Endothelial cell of umbilical vein (primary cell): Measurements from ENCODE around the gene MCC. TPM values are rescaled to one million over a fixed set of nuclear protein-coding genes. Genes with fewer than 3 reads are reported as not detected.

Source experiments
- BruUV-seq: library from RNA; stranded (reverse); fragments of 400-500 nt; replicated peaks from 2 replicates; lab custom pipeline; 2021; lab: Mats Ljungman, UMichigan
- CTCF ChIA-PET: fragments of 300-600, 350-600 bp; sonication (Branson Sonifier 250); formaldehyde crosslinking; loops from one replicate; lab custom pipeline; 2021; ENCODE audit warnings: antibody characterized with exemption, inconsistent platforms; lab: Charles Lee
- POLR2A ChIA-PET: fragments of 300-600, 350-600 bp; sonication (Branson Sonifier 250); formaldehyde crosslinking; loops from one replicate; lab custom pipeline; 2021; ENCODE audit warnings: antibody characterized with exemption, inconsistent platforms; lab: Charles Lee
- DNase-seq: peaks from one replicate; pipeline ENCODE4 v3.0.0-alpha.2; 2011; ENCODE audit warnings: low read depth, low spot score
- FAIRE-seq: peaks from 2 replicates; lab custom pipeline; 2011; peaks lifted over from hg19 to GRCh38; lab: Jason Lieb, UNC
- H2AFZ ChIP-seq: 2 replicates; pipeline ENCODE4 v1.6.0; 2012; ENCODE audit warnings: low read depth, low read length, control low read depth, inconsistent platforms
- H3K27ac ChIP-seq: 2 replicates; pipeline ENCODE4 v1.5.1; 2011; ENCODE audit warnings: low read depth, mild to moderate bottlenecking, control low read depth, low read length, moderate library complexity; ENCODE audit not compliant: insufficient read depth
- H3K27me3 ChIP-seq, 2 experiments: 2 replicates each; pipeline versions ENCODE4 v1.6.0 to v1.6.1; 2011; ENCODE audit warnings: low read length in 2 of 2, mixed read lengths in 1 of 2; ENCODE audit not compliant: control insufficient read depth in 2 of 2, insufficient read depth in 2 of 2
- H3K36me3 ChIP-seq, 2 experiments: 2 replicates in 1 of 2; 3 replicates in 1 of 2; pipeline ENCODE4 v1.5.1; 2011; ENCODE audit warnings: low read length in 2 of 2, mild to moderate bottlenecking in 1 of 2, moderate library complexity in 1 of 2; ENCODE audit not compliant: control insufficient read depth in 2 of 2, insufficient read depth in 2 of 2; ENCODE audit errors: extremely low read depth in 1 of 2
- H3K4me1 ChIP-seq: 3 replicates; pipeline ENCODE4 v1.5.1; 2011; ENCODE audit warnings: mild to moderate bottlenecking, low read length; ENCODE audit not compliant: control insufficient read depth, insufficient read depth; ENCODE audit errors: extremely low read depth
- H3K4me2 ChIP-seq: 2 replicates; pipeline ENCODE4 v1.6.1; 2011; ENCODE audit warnings: low read length, control low read depth, mixed read lengths; ENCODE audit not compliant: insufficient read depth
- H3K4me3 ChIP-seq, 3 experiments: fragments of 200-600 bp in 1 of 3; sonication (generic), shearing (Covaris generic) in 1 of 3; replicated peaks in 1 of 3; 2 replicates each; pipeline ENCODE4 v1.5.1; 2011 to 2016; ENCODE audit warnings: control low read depth in 3 of 3, low read length in 3 of 3, mild to moderate bottlenecking in 2 of 3, inconsistent platforms in 1 of 3, low read depth in 1 of 3, moderate library complexity in 1 of 3; ENCODE audit not compliant: insufficient read depth in 1 of 3
- H3K79me2 ChIP-seq: 2 replicates; pipeline ENCODE4 v1.6.0; 2012; ENCODE audit warnings: low read length, inconsistent platforms; ENCODE audit not compliant: control insufficient read depth, insufficient read depth
- H3K9ac ChIP-seq: replicated peaks from 2 replicates; pipeline ENCODE3; 2011; ENCODE audit warnings: low read length, control low read depth; ENCODE audit not compliant: insufficient read depth; ENCODE audit errors: extremely low read depth
- H3K9me1 ChIP-seq: replicated peaks from 3 replicates; pipeline ENCODE4 v1.6.0; 2011; ENCODE audit warnings: mild to moderate bottlenecking, low read length; ENCODE audit not compliant: control insufficient read depth, insufficient read depth; ENCODE audit errors: extremely low read depth
- H3K9me3 ChIP-seq: replicated peaks from 2 replicates; pipeline ENCODE4 v1.5.1; 2012; ENCODE audit warnings: low read length, inconsistent platforms; ENCODE audit not compliant: control insufficient read depth, insufficient read depth
- H4K20me1 ChIP-seq: replicated peaks from 2 replicates; pipeline ENCODE3; 2011; ENCODE audit warnings: mild to moderate bottlenecking, low read length; ENCODE audit not compliant: control insufficient read depth, insufficient read depth; ENCODE audit errors: extremely low read depth
- EZH2 ChIP-seq: IDR thresholded peaks from 2 replicates; pipeline ENCODE4 v1.6.1; 2012; ENCODE audit warnings: borderline replicate concordance, low read depth, mild to moderate bottlenecking, moderate library complexity, low read length, inconsistent platforms; ENCODE audit not compliant: severe bottlenecking
- FOS ChIP-seq: IDR thresholded peaks from 2 replicates; pipeline ENCODE4 v1.6.1; 2011; ENCODE audit warnings: mild to moderate bottlenecking, low read length, moderate library complexity, borderline replicate concordance; ENCODE audit not compliant: insufficient read depth
- GATA2 ChIP-seq: IDR thresholded peaks from 2 replicates; pipeline ENCODE4 v1.7.0; 2011; ENCODE audit warnings: low read depth, mild to moderate bottlenecking, moderate library complexity, mixed read lengths, low read length; ENCODE audit not compliant: insufficient read length, insufficient read depth
- JUN ChIP-seq: IDR thresholded peaks from 2 replicates; pipeline ENCODE4 v1.6.1; 2011; ENCODE audit warnings: borderline replicate concordance, low read depth; ENCODE audit not compliant: insufficient read length, insufficient read depth
- MYC ChIP-seq: IDR thresholded peaks from one replicate; pipeline ENCODE4 v1.6.1; 2011; ENCODE audit warnings: mild to moderate bottlenecking, low read depth, low read length
- POLR2A ChIP-seq: IDR thresholded peaks from 2 replicates; pipeline ENCODE4 v1.6.1; 2012; ENCODE audit warnings: low read depth, mild to moderate bottlenecking, control low read depth, low read length
- dilution Hi-C: fragments of 300-500 bp; cut with MboI; formaldehyde crosslinking; loops from one replicate; pipeline ENCODE4 v1.15.0; 2019; ENCODE audit warnings: low sequenced_read_pairs; ENCODE audit not compliant: extremely low pct_ligation_motif_present
- intact Hi-C: fragments of 100-400 bp; cut with micrococcal nuclease; formaldehyde crosslinking; loops from one replicate; pipeline ENCODE4 v1.10.0; 2022
- polyA plus RNA-seq, 4 experiments: library from polyadenylated mRNA; depleted of rRNA in 3 of 4; stranded (reverse) in 3 of 4; unstranded in 1 of 4; fragments of >200 nt; gene quantifications; 2 replicates each; pipeline versions ENCODE4 v1.2.1 to v1.2.3, GENCODE V29; 2011 to 2012; ENCODE audit warnings: missing spikeins in 1 of 4
- total RNA-seq: library from RNA; stranded (reverse); gene quantifications from 2 replicates; pipeline ENCODE4 v1.2.3, GENCODE V29; 2021
- TF ChIP-seq, protein P1 (sequence below): IDR thresholded peaks from 2 replicates; pipeline ENCODE4 v1.6.1; 2011; ENCODE audit not compliant: insufficient read depth, insufficient read length
- TF ChIP-seq, protein P2 (sequence below), 2 donors: IDR thresholded peaks; 1 replicate in 1 of 2; 2 replicates in 1 of 2; pipeline ENCODE4 v1.5.1; 2011; ENCODE audit warnings: low read length in 2 of 2, mild to moderate bottlenecking in 2 of 2, moderate library complexity in 2 of 2, control low read depth in 1 of 2, inconsistent platforms in 1 of 2, low read depth in 1 of 2; ENCODE audit not compliant: insufficient read depth in 1 of 2; ENCODE audit errors: extremely low read depth in 1 of 2

The MCC gene
- total and polyA plus RNA-seq, 2 donors (not counting 3 experiments of a cell fraction or from before 2014, with no cell fraction given) = 6.9 to 27.5 TPM

GRCh38 chr5:113518884-113519283 is 30.6 kb upstream of the MCC start:
- ChIA-PET POLR2A (no interaction called here), CTCF (no interaction called here)
- peaks cover 0 to 6% of the 10 kb centered on the region in 2 experiments for H3K36me3 ChIP-seq
- intact Hi-C loops = loop anchor here (10.0 kb wide), 1 partner anchor 284 kb away; no protein-coding TSS in a partner anchor
- H3K4me2 ChIP-seq = no peak overlapping the region
- no peak overlapping the region for H3K4me3 ChIP-seq
- no peaks in the 10 kb centered on the region for H3K9me1 ChIP-seq
- BruUV-seq = no TSS peak
- no peak overlapping the region for H3K9ac ChIP-seq
- dilution Hi-C loops = no loop called here
- TF ChIP-seq GATA2 (no peak), JUN (no peak), FOS (no peak), EZH2 (no peak), MYC (no peak), POLR2A (no peak)
- TF ChIP-seq, protein P1, sequence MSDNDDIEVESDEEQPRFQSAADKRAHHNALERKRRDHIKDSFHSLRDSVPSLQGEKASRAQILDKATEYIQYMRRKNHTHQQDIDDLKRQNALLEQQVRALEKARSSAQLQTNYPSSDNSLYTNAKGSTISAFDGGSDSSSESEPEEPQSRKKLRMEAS = no peak
- TF ChIP-seq, protein P2, sequence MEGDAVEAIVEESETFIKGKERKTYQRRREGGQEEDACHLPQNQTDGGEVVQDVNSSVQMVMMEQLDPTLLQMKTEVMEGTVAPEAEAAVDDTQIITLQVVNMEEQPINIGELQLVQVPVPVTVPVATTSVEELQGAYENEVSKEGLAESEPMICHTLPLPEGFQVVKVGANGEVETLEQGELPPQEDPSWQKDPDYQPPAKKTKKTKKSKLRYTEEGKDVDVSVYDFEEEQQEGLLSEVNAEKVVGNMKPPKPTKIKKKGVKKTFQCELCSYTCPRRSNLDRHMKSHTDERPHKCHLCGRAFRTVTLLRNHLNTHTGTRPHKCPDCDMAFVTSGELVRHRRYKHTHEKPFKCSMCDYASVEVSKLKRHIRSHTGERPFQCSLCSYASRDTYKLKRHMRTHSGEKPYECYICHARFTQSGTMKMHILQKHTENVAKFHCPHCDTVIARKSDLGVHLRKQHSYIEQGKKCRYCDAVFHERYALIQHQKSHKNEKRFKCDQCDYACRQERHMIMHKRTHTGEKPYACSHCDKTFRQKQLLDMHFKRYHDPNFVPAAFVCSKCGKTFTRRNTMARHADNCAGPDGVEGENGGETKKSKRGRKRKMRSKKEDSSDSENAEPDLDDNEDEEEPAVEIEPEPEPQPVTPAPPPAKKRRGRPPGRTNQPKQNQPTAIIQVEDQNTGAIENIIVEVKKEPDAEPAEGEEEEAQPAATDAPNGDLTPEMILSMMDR (IDR thresholded peaks at IDR 0.05; ENCODE audit: extremely low read depth in 1 of 2, insufficient read depth in 1 of 2, low read depth in 1 of 2, low read length in 2 of 2) = no peak
- H2AFZ ChIP-seq = no peak overlapping the region
- peaks cover 39% of the 10 kb centered on the region for H3K79me2 ChIP-seq
- no peaks in the 10 kb centered on the region for H3K9me3 ChIP-seq
- H3K4me1 ChIP-seq = peaks cover 15% of the 10 kb centered on the region
- H3K27me3 ChIP-seq = no peaks in the 10 kb centered on the region
- FAIRE-seq (no peak), DNase-seq (no peak)
- H3K27ac ChIP-seq = no peak overlapping the region
- no peaks in the 10 kb centered on the region for H4K20me1 ChIP-seq
